Hepatocyte (in vitro differentiated cells): ENCODE results near the gene PDE3B. TPM values are rescaled to one million over a fixed set of nuclear protein-coding genes. Genes with fewer than 3 reads are reported as not detected.

Source experiments
- DNase-seq: peaks from one replicate; pipeline ENCODE4 v3.0.0-alpha.2; 2016; ENCODE audit warnings: low spot score
- H2AFZ ChIP-seq: fragments of 200-600 bp; sonication (generic); 2 replicates; pipeline ENCODE4 v1.6.0; 2016; ENCODE audit warnings: antibody characterized with exemption, mild to moderate bottlenecking
- H3K27ac ChIP-seq: fragments of 200-600 bp; sonication (generic); 2 replicates; pipeline ENCODE4 v1.5.1; 2016; ENCODE audit warnings: mild to moderate bottlenecking
- H3K27me3 ChIP-seq: fragments of 200-600 bp; sonication (generic); 2 replicates; pipeline ENCODE4 v1.6.1; 2016
- H3K36me3 ChIP-seq: fragments of 200-600 bp; sonication (generic); replicated peaks from 2 replicates; pipeline ENCODE4 v1.5.1; 2016; ENCODE audit warnings: low read depth; ENCODE audit not compliant: insufficient read depth
- H3K4me1 ChIP-seq: fragments of 200-600 bp; sonication (generic); 2 replicates; pipeline ENCODE4 v1.5.1; 2016; ENCODE audit warnings: mild to moderate bottlenecking, moderate library complexity; ENCODE audit not compliant: insufficient read depth
- H3K4me2 ChIP-seq: fragments of 200-600 bp; sonication (generic); 2 replicates; pipeline ENCODE4 v1.6.0; 2016
- H3K4me3 ChIP-seq: fragments of 200-600 bp; sonication (generic); 2 replicates; pipeline ENCODE4 v1.5.1; 2016; ENCODE audit warnings: mild to moderate bottlenecking
- H3K79me2 ChIP-seq: fragments of 200-600 bp; sonication (generic); 2 replicates; pipeline ENCODE4 v1.6.0; 2017; ENCODE audit warnings: mild to moderate bottlenecking
- H3K9me2 ChIP-seq: fragments of 200-600 bp; sonication (generic); replicated peaks from 2 replicates; pipeline ENCODE4 v1.6.0; 2017; ENCODE audit warnings: mild to moderate bottlenecking; ENCODE audit not compliant: insufficient read depth
- H3K9me3 ChIP-seq: fragments of 200-600 bp; sonication (generic); 2 replicates; pipeline ENCODE4 v1.5.1; 2016; ENCODE audit warnings: low read depth, mild to moderate bottlenecking
- H4K20me1 ChIP-seq: fragments of 200-600 bp; sonication (generic); 2 replicates; pipeline ENCODE4 v1.6.0; 2016; ENCODE audit warnings: mild to moderate bottlenecking; ENCODE audit not compliant: insufficient read depth, poor library complexity, severe bottlenecking
- CTCF ChIP-seq: fragments of 200-600 bp; sonication (generic); IDR thresholded peaks from 2 replicates; pipeline ENCODE4 v1.5.1; 2016; ENCODE audit warnings: antibody characterized with exemption, mild to moderate bottlenecking; ENCODE audit not compliant: poor library complexity
- EZH2 ChIP-seq: fragments of 200-600 bp; sonication (generic); IDR thresholded peaks from 2 replicates; pipeline ENCODE4 v1.6.1; 2016; ENCODE audit warnings: antibody characterized with exemption, mild to moderate bottlenecking, borderline replicate concordance
- EZH2phosphoT487 ChIP-seq: fragments of 200-600 bp; sonication (generic); IDR thresholded peaks from one replicate; pipeline ENCODE4 v1.6.1; 2018; ENCODE audit warnings: antibody characterized with exemption, mild to moderate bottlenecking, low read depth, moderate library complexity; ENCODE audit not compliant: unreplicated experiment, severe bottlenecking
- WGBS: methylation state at CpG from one replicate; pipeline ENCODE4 v1.1.6; 2016; ENCODE audit warnings: low lambda C conversion rate; ENCODE audit errors: missing lambda C conversion rate; 5-methylcytosine and 5-hydroxymethylcytosine counted together
- polyA plus RNA-seq: library from polyadenylated mRNA; unstranded; fragments of >200 nt; fragmentation: Nextera tagmentation; extraction: Ambion mirVana; gene quantifications from 2 replicates; pipeline ENCODE4 v1.2.1, GENCODE V29; 2016
- total RNA-seq: library from RNA; depleted of rRNA; stranded (reverse); fragments of >200 nt; gene quantifications from 2 replicates; pipeline ENCODE4 v1.2.3, GENCODE V29; 2014

The PDE3B gene
- total and polyA plus RNA-seq, 2 experiments from 2014 or later, result 15.8 to 46.3 TPM

GRCh38 chr11:14803846-14804245 is 160.2 kb downstream of the PDE3B start:
- Histone ChIP-seq H3K9me2 (no peaks in the 10 kb centered on the region), H3K27me3 (no peaks in the 10 kb centered on the region), H4K20me1 (no peaks in the 10 kb centered on the region), H3K4me3 (no peak overlapping the region), H3K36me3 (no peaks in the 10 kb centered on the region), H3K9me3 (no peaks in the 10 kb centered on the region), H3K4me1 (no peaks in the 10 kb centered on the region), H3K4me2 (no peak overlapping the region), H3K27ac (no peak overlapping the region), H2AFZ (no peak overlapping the region), H3K79me2 (no peaks in the 10 kb centered on the region)
- TF ChIP-seq EZH2phosphoT487 (no peak), CTCF (no peak), EZH2 (no peak)
- 91% methylated on average over 2 of the region's 2 CpGs for WGBS
- DNase-seq, result no peak

DNA sequence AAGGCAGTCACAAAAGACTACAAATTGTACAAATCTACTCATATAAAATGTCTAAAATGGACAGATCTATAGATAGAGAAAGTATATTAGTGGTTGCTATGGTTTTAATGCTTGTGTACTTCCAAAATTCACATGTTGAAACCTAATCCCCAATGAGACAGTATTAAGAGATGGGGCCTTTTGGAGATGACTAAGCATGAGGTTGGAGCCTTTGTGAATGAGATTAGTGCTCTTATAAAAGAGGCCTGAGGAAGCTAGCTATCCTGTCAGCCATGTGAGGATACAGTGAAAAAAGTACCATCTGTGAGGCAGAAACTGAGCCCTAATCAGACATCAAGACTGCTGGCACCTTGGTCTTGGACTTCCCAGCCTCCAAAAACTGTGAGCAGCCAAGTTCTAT is 165.9 kb downstream of the PDE3B start:
- no peak for TF ChIP-seq EZH2phosphoT487
- no peak for TF ChIP-seq EZH2
- TF ChIP-seq CTCF, result no peak
- no peak for DNase-seq
- H3K9me3 ChIP-seq, result no peaks in the 10 kb centered on the region
- no peak overlapping the region for H2AFZ ChIP-seq
- H3K79me2 ChIP-seq, result no peaks in the 10 kb centered on the region
- no peak overlapping the region for H3K4me3 ChIP-seq
- no peak overlapping the region for H3K27ac ChIP-seq
- H3K27me3 ChIP-seq, result no peaks in the 10 kb centered on the region
- no peak overlapping the region for H3K4me2 ChIP-seq
- H3K4me1 ChIP-seq, result no peaks in the 10 kb centered on the region
- H4K20me1 ChIP-seq, result no peaks in the 10 kb centered on the region
- no peaks in the 10 kb centered on the region for H3K36me3 ChIP-seq
- no peaks in the 10 kb centered on the region for H3K9me2 ChIP-seq

DNA sequence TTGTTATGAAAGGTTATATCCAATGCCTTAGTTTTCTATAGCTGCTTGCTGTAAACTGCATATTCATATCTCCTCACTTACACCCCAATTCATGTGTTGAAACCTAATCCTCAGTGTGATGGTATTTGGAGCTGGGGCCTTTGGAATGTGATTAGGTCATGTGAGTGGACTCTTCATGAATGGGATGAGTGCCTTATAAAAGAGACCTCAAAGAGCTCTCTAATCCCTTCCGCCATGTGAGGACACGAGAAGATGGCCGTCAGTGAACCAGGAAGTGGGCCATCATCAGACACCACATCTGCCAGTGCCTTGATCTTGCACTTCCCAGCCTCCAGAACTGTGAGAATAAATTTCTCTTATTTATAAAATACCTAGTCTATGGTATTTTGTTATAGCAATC is 169.2 kb downstream of the PDE3B start:
- H4K20me1 ChIP-seq, result no peaks in the 10 kb centered on the region
- no peaks in the 10 kb centered on the region for H3K36me3 ChIP-seq
- no peaks in the 10 kb centered on the region for H3K27me3 ChIP-seq
- H3K4me1 ChIP-seq, result no peaks in the 10 kb centered on the region
- 84% methylated on average over 3 of the region's 3 CpGs for WGBS
- no peak for DNase-seq
- TF ChIP-seq EZH2phosphoT487 (no peak), CTCF (no peak), EZH2 (no peak)
- H3K9me2 ChIP-seq, result no peaks in the 10 kb centered on the region
- H2AFZ ChIP-seq, result no peak overlapping the region
- no peaks in the 10 kb centered on the region for H3K9me3 ChIP-seq
- H3K79me2 ChIP-seq, result no peaks in the 10 kb centered on the region
- no peak overlapping the region for H3K27ac ChIP-seq
- no peak overlapping the region for H3K4me3 ChIP-seq
- no peak overlapping the region for H3K4me2 ChIP-seq

- no peak for DNase-seq
- no peak overlapping the region for H3K27ac ChIP-seq
- no peaks in the 10 kb centered on the region for H3K27me3 ChIP-seq
- H2AFZ ChIP-seq, result no peak overlapping the region
- H3K9me2 ChIP-seq, result no peaks in the 10 kb centered on the region
- H3K4me2 ChIP-seq, result no peak overlapping the region
- H4K20me1 ChIP-seq, result no peaks in the 10 kb centered on the region
- H3K4me3 ChIP-seq, result no peak overlapping the region
- H3K36me3 ChIP-seq, result no peaks in the 10 kb centered on the region
- no peaks in the 10 kb centered on the region for H3K79me2 ChIP-seq
- TF ChIP-seq EZH2phosphoT487, result no peak
- no peak for TF ChIP-seq EZH2
- no peak for TF ChIP-seq CTCF
- H3K9me3 ChIP-seq, result no peaks in the 10 kb centered on the region
- no peaks in the 10 kb centered on the region for H3K4me1 ChIP-seq
Observed at GRCh38 chr11:14813516-14813915, 169.9 kb downstream of the PDE3B start.
